Nephron progenitor cell (in vitro differentiated cells): ENCODE results near the gene SLC15A4.

Experiments used
- DNase-seq: peaks from one replicate; pipeline ENCODE4 v3.0.0; 2021
- H3K27ac Mint-ChIP-seq: 2 replicates; pipeline ENCODE4 v1.8.0; 2021; ENCODE audit warnings: mild to moderate bottlenecking, moderate library complexity, mixed read lengths
- H3K27me3 Mint-ChIP-seq: 2 replicates; pipeline ENCODE4 v1.8.0; 2021; ENCODE audit warnings: mild to moderate bottlenecking, low read depth, mixed read lengths; ENCODE audit not compliant: poor library complexity
- H3K36me3 Mint-ChIP-seq: 2 replicates; pipeline ENCODE4 v1.8.0; 2021; ENCODE audit warnings: low read depth, mixed read lengths
- H3K4me1 Mint-ChIP-seq: 2 replicates; pipeline ENCODE4 v1.8.0; 2021; ENCODE audit warnings: mixed read lengths
- H3K4me3 Mint-ChIP-seq: 2 replicates; pipeline ENCODE4 v1.8.0; 2021; ENCODE audit warnings: mild to moderate bottlenecking, moderate library complexity, mixed read lengths
- H3K9me3 Mint-ChIP-seq: 2 replicates; pipeline ENCODE4 v1.8.0; 2021; ENCODE audit warnings: mild to moderate bottlenecking, moderate library complexity, mixed read lengths
- TF ChIP-seq, protein P1 (sequence below): fragments of 200-600 bp; sonication (generic); IDR thresholded peaks from 2 replicates; pipeline ENCODE4 v1.5.0; 2021; ENCODE audit warnings: antibody characterized with exemption

The SLC15A4 gene

GRCh38 chr12:128761379-128761790 lies 62.4 kb downstream of the SLC15A4 start:
- peak; percentile 21 for DNase-seq
- no peak overlapping the region for H3K27ac Mint-ChIP-seq
- H3K4me3 Mint-ChIP-seq, result no peak overlapping the region
- H3K9me3 Mint-ChIP-seq, result no peaks in the 10 kb centered on the region
- peaks cover 5% of the 10 kb centered on the region for H3K4me1 Mint-ChIP-seq
- H3K27me3 Mint-ChIP-seq, result peaks cover 27% of the 10 kb centered on the region
- TF ChIP-seq, protein P1, sequence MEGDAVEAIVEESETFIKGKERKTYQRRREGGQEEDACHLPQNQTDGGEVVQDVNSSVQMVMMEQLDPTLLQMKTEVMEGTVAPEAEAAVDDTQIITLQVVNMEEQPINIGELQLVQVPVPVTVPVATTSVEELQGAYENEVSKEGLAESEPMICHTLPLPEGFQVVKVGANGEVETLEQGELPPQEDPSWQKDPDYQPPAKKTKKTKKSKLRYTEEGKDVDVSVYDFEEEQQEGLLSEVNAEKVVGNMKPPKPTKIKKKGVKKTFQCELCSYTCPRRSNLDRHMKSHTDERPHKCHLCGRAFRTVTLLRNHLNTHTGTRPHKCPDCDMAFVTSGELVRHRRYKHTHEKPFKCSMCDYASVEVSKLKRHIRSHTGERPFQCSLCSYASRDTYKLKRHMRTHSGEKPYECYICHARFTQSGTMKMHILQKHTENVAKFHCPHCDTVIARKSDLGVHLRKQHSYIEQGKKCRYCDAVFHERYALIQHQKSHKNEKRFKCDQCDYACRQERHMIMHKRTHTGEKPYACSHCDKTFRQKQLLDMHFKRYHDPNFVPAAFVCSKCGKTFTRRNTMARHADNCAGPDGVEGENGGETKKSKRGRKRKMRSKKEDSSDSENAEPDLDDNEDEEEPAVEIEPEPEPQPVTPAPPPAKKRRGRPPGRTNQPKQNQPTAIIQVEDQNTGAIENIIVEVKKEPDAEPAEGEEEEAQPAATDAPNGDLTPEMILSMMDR, result no peak
- H3K36me3 Mint-ChIP-seq, result no peaks in the 10 kb centered on the region

DNA sequence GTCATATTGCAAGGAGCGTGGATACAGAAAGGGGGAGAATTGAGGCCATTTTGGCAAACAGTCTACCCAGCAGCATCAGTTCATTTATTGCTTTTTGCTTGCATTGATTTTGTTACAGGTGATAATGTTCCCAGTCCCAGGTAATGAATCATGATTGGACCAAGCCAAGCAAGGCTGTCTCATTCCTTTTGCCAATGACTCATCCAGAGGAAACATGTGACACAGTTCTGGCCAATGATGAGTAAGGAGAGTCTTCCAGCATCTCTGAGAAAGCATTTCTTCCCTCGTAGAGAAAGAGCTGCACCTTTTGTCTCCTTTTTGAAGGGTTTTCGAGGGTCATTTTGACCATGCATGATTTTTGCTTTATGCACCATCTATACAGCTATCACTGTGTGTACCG lies 68.2 kb downstream of the SLC15A4 start:
- DNase-seq, result no peak
- Mint-ChIP-seq H3K9me3 (peaks cover 9% of the 10 kb centered on the region), H3K36me3 (no peaks in the 10 kb centered on the region), H3K4me1 (no peaks in the 10 kb centered on the region), H3K4me3 (no peak overlapping the region), H3K27me3 (peaks cover 21% of the 10 kb centered on the region), H3K27ac (no peak overlapping the region)
- TF ChIP-seq, protein P1, result no peak

DNA sequence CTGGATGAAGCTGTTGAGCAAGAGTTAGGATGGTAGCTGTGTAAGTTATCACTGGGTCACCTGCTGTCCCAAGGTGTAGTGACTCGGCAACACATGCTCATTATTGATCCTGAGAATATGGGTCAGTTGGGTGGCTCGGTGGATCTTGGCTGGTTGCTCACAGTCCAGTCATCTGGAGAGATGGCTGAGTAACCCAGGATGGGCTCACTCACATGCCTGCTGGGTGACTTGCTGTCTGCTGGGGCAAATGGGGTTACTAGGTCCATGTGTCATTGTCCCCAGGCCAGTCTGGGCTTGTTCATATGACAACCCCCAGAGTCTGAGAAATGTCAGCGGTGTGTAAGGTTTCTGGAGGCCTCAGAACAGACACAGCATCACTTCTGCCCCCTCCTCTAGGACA lies 69.5 kb downstream of the SLC15A4 start:
- DNase-seq, result no peak
- TF ChIP-seq, protein P1, result no peak
- H3K9me3 Mint-ChIP-seq, result peaks cover 9% of the 10 kb centered on the region
- H3K4me3 Mint-ChIP-seq, result no peak overlapping the region
- H3K36me3 Mint-ChIP-seq, result no peaks in the 10 kb centered on the region
- no peak overlapping the region for H3K27ac Mint-ChIP-seq
- H3K27me3 Mint-ChIP-seq, result peaks cover 21% of the 10 kb centered on the region
- no peaks in the 10 kb centered on the region for H3K4me1 Mint-ChIP-seq

- Mint-ChIP-seq H3K36me3 (no peaks in the 10 kb centered on the region), H3K27ac (no peak overlapping the region), H3K9me3 (peaks cover 9% of the 10 kb centered on the region), H3K27me3 (peaks cover 21% of the 10 kb centered on the region), H3K4me1 (no peaks in the 10 kb centered on the region), H3K4me3 (no peak overlapping the region)
- TF ChIP-seq, protein P1, result no peak
- no peak for DNase-seq
Measured at GRCh38 chr12:128753438-128753837, 70.3 kb downstream of the SLC15A4 start.

- Mint-ChIP-seq H3K4me1 (no peaks in the 10 kb centered on the region), H3K9me3 (peaks cover 9% of the 10 kb centered on the region), H3K4me3 (no peak overlapping the region), H3K36me3 (no peaks in the 10 kb centered on the region), H3K27ac (no peak overlapping the region), H3K27me3 (peaks cover 21% of the 10 kb centered on the region)
- DNase-seq, result no peak
- TF ChIP-seq, protein P1, result no peak
Measured at GRCh38 chr12:128752386-128752785, 71.4 kb downstream of the SLC15A4 start.

DNA sequence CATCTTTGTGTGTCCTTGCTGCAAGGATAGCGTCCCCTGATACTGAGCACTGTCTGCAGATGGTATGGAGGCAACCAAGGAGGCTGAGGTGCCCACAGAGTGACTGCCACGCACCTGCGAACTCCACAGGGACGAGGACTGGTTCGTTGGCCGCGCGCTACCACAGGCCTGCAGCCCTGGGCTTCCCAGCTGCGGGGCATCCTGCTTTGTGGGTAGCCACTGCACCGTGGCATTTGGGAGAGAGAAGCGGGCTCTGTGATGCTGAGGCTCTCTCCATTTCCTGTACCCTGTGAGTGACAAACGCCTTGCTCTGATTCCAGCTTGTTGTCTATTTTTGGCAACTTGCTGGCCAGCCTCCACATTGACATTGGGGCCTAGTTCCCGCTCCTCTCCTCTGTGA lies 76.3 kb downstream of the SLC15A4 start:
- H3K4me3 Mint-ChIP-seq, result no peak overlapping the region
- TF ChIP-seq, protein P1, result no peak
- H3K27me3 Mint-ChIP-seq, result peaks cover 36% of the 10 kb centered on the region
- H3K36me3 Mint-ChIP-seq, result no peaks in the 10 kb centered on the region
- no peaks in the 10 kb centered on the region for H3K4me1 Mint-ChIP-seq
- no peak for DNase-seq
- no peak overlapping the region for H3K27ac Mint-ChIP-seq
- H3K9me3 Mint-ChIP-seq, result no peaks in the 10 kb centered on the region
